GM20000 (cell line): ENCODE measurements around the gene GSAP.

Experiments
- DNase-seq: peaks from one replicate; pipeline ENCODE4 v3.0.0; 2012; ENCODE audit warnings: low spot score
- CTCF ChIP-seq: IDR thresholded peaks from 2 replicates; pipeline ENCODE4 v1.5.1; 2012; ENCODE audit warnings: mild to moderate bottlenecking, control low read depth; ENCODE audit errors: extremely low read depth, missing control alignments

The GSAP gene

GRCh38 chr7:77306231-77307067 lies 109.7 kb downstream of the GSAP start:
- DNase-seq: no peak
- no peak for TF ChIP-seq CTCF

DNA sequence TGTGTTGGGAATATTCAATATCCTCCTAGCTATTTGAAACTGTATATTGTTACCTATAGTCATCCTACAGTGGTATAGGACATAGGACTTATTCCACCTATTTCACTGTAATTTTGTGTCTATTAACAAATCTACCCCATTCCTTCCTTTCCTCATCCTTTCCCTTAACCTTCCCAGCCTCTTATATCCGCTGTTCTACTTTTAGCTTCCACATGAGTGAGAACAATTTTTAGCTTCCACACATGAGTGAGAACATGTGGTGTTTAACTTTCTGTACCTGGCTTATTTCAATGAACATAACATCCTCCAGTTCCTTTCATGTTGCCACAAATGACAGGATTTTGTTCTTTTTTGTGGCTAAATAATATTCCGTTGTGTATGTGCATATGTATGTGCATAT lies 120.6 kb downstream of the GSAP start:
- DNase-seq: no peak
- no peak for TF ChIP-seq CTCF

DNA sequence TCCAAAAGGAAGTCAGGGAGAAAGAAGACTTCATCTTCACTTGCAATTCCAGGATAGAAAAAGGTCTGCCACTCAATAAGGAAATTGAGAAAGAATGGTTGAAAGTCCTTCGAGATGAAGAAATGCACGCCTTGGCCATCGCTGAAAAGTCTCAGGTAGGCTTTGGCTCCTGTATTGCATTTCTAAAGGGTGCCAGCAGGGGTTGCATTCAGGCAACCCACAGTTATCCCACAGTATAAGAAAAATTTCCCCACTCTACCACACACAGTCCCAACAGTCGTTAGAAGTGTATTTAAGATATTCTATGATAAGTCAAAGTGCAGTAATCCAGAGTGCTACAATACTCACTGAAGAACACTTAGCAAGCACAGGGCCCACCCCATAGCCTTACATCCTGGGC lies 123.1 kb downstream of the GSAP start:
- DNase-seq: no peak
- no peak for TF ChIP-seq CTCF

GRCh38 chr7:77290425-77290824 lies 125.7 kb downstream of the GSAP start:
- no peak for TF ChIP-seq CTCF
- no peak for DNase-seq

- no peak for DNase-seq
- no peak for TF ChIP-seq CTCF
These were observed 126.8 kb downstream of the GSAP start for GRCh38 chr7:77289387-77289786.

GRCh38 chr7:77288676-77289320 lies 127.4 kb downstream of the GSAP start:
- no peak for DNase-seq
- no peak for TF ChIP-seq CTCF

GRCh38 chr7:77284616-77285015 lies 131.5 kb downstream of the GSAP start:
- DNase-seq: no peak
- TF ChIP-seq CTCF: no peak
